CD14-positive monocyte (primary cell): Measurements from ENCODE around the gene PCOLCE2. TPM values are rescaled to one million over a fixed set of nuclear protein-coding genes. Genes with fewer than 3 reads are reported as not detected.

Experiments used
- DNase-seq, 3 donors: peaks; one replicate each; pipeline ENCODE4 v3.0.0-alpha.2; 2011 to 2022
- H2AFZ ChIP-seq: 2 replicates; pipeline ENCODE4 v1.6.0; 2012; ENCODE audit warnings: mild to moderate bottlenecking, low read depth, low read length, inconsistent platforms; ENCODE audit not compliant: insufficient read depth, poor library complexity, severe bottlenecking
- H3K27ac ChIP-seq, 2 donors: 1 replicate in 1 of 2; 2 replicates in 1 of 2; pipeline ENCODE4 v1.5.1; 2012 to 2013; ENCODE audit warnings: low read length in 2 of 2, control low read depth in 1 of 2, inconsistent platforms in 1 of 2, low read depth in 1 of 2, mild to moderate bottlenecking in 1 of 2
- H3K27me3 ChIP-seq, 2 donors: one replicate each; pipeline versions ENCODE4 v1.6.0 to v1.6.1; 2011 to 2013; ENCODE audit warnings: low read length in 2 of 2; ENCODE audit not compliant: control insufficient read depth in 2 of 2, insufficient read depth in 2 of 2
- H3K36me3 ChIP-seq, 2 donors: replicated peaks in 1 of 2; 1 replicate in 1 of 2; 2 replicates in 1 of 2; pipeline versions ENCODE4 v1.5.1 to v1.6.1; 2012 to 2013; ENCODE audit warnings: low read length in 2 of 2, control low read depth in 1 of 2, inconsistent platforms in 1 of 2, mild to moderate bottlenecking in 1 of 2; ENCODE audit not compliant: insufficient read depth in 2 of 2, control insufficient read depth in 1 of 2
- H3K4me1 ChIP-seq, 2 donors: 1 replicate in 1 of 2; 2 replicates in 1 of 2; pipeline versions ENCODE4 v1.5.1 to v1.6.1; 2012 to 2013; ENCODE audit warnings: low read length in 2 of 2, control low read depth in 1 of 2, inconsistent platforms in 1 of 2, mild to moderate bottlenecking in 1 of 2, moderate library complexity in 1 of 2; ENCODE audit not compliant: insufficient read depth in 2 of 2, control insufficient read depth in 1 of 2
- H3K4me2 ChIP-seq: replicated peaks from 2 replicates; pipeline ENCODE3; 2012; ENCODE audit warnings: low read length, moderate library complexity, mild to moderate bottlenecking; ENCODE audit not compliant: poor library complexity, severe bottlenecking; ENCODE audit errors: extremely low read depth
- H3K4me3 ChIP-seq, 3 experiments: fragments of 200-600 bp in 1 of 3; sonication (generic) in 1 of 3; replicated peaks in 1 of 3; 1 replicate in 2 of 3; 2 replicates in 1 of 3; pipeline ENCODE4 v1.5.1; 2011 to 2013; ENCODE audit warnings: low read length in 3 of 3, mild to moderate bottlenecking in 3 of 3, control low read depth in 2 of 3, low read depth in 2 of 3, inconsistent platforms in 1 of 3, moderate library complexity in 1 of 3
- H3K79me2 ChIP-seq: 2 replicates; pipeline ENCODE4 v1.6.0; 2012; ENCODE audit warnings: mild to moderate bottlenecking, control low read depth, inconsistent platforms, low read length, moderate library complexity; ENCODE audit not compliant: insufficient read depth
- H3K9ac ChIP-seq: 2 replicates; pipeline ENCODE4 v1.6.0; 2017; ENCODE audit warnings: low read length, mild to moderate bottlenecking; ENCODE audit not compliant: insufficient read depth, poor library complexity, severe bottlenecking
- H3K9me3 ChIP-seq, 2 donors: replicated peaks in 1 of 2; 1 replicate in 1 of 2; 2 replicates in 1 of 2; pipeline versions ENCODE4 v1.5.1 to v1.6.1; 2012 to 2013; ENCODE audit warnings: low read length in 2 of 2, control low read depth in 1 of 2; ENCODE audit not compliant: control insufficient read depth in 1 of 2, insufficient read depth in 1 of 2
- H4K20me1 ChIP-seq: 2 replicates; pipeline ENCODE4 v1.6.0; 2012; ENCODE audit warnings: mild to moderate bottlenecking, low read length, control low read depth, moderate library complexity; ENCODE audit not compliant: insufficient read depth
- H3K27ac Mint-ChIP-seq, 7 donors: one replicate each; pipeline ENCODE4 v1.8.0; 2020; ENCODE audit warnings: mild to moderate bottlenecking in 7 of 7, mixed read lengths in 7 of 7, moderate library complexity in 6 of 7, inconsistent platforms in 2 of 7
- H3K27me3 Mint-ChIP-seq, 3 donors: one replicate each; pipeline ENCODE4 v1.8.0; 2021 to 2022; ENCODE audit warnings: low read depth in 3 of 3, mild to moderate bottlenecking in 3 of 3, mixed read lengths in 3 of 3, moderate library complexity in 3 of 3, inconsistent platforms in 1 of 3
- H3K36me3 Mint-ChIP-seq, 2 donors: one replicate each; pipeline ENCODE4 v1.8.0; 2020; ENCODE audit warnings: mixed read lengths in 2 of 2, inconsistent platforms in 1 of 2, mild to moderate bottlenecking in 1 of 2
- H3K4me1 Mint-ChIP-seq: one replicate; pipeline ENCODE4 v1.8.0; 2020; ENCODE audit warnings: mild to moderate bottlenecking, mixed read lengths
- H3K4me3 Mint-ChIP-seq, 2 donors: one replicate each; pipeline ENCODE4 v1.8.0; 2020; ENCODE audit warnings: mild to moderate bottlenecking in 2 of 2, mixed read lengths in 2 of 2, moderate library complexity in 1 of 2
- H3K9me3 Mint-ChIP-seq, 7 donors: one replicate each; pipeline ENCODE4 v1.8.0; 2020 to 2022; ENCODE audit warnings: mixed read lengths in 7 of 7, mild to moderate bottlenecking in 6 of 7, moderate library complexity in 6 of 7, inconsistent platforms in 2 of 7
- CTCF ChIP-seq: fragments of 200-600 bp; IDR thresholded peaks from one replicate; pipeline ENCODE4 v1.8.0; 2022; ENCODE audit warnings: antibody characterized with exemption, mild to moderate bottlenecking
- WGBS: methylation state at CpG from one replicate; pipeline ENCODE4 v1.1.5; 2013; ENCODE audit warnings: missing lambda C conversion rate; ENCODE audit not compliant: insufficient coverage; 5-methylcytosine and 5-hydroxymethylcytosine counted together
- intact Hi-C, 2 donors: fragments of 100-400 bp; cut with micrococcal nuclease; formaldehyde crosslinking; loops; one replicate each; pipeline versions ENCODE4 v1.15.0 to v1.15.1; 2023
- polyA plus RNA-seq, 3 donors: library from polyadenylated mRNA; depleted of rRNA in 1 of 3; unstranded in 2 of 3; stranded (reverse) in 1 of 3; fragments of 300-500 nt in 2 of 3; fragments of >200 nt in 1 of 3; fragmentation: Illumina TruSeq in 2 of 3; gene quantifications; 1 replicate in 2 of 3; 2 replicates in 1 of 3; pipeline ENCODE4 v1.2.3, GENCODE V29; 2012 to 2021

The PCOLCE2 gene
- polyA plus RNA-seq, 3 donors: not detected

DNA sequence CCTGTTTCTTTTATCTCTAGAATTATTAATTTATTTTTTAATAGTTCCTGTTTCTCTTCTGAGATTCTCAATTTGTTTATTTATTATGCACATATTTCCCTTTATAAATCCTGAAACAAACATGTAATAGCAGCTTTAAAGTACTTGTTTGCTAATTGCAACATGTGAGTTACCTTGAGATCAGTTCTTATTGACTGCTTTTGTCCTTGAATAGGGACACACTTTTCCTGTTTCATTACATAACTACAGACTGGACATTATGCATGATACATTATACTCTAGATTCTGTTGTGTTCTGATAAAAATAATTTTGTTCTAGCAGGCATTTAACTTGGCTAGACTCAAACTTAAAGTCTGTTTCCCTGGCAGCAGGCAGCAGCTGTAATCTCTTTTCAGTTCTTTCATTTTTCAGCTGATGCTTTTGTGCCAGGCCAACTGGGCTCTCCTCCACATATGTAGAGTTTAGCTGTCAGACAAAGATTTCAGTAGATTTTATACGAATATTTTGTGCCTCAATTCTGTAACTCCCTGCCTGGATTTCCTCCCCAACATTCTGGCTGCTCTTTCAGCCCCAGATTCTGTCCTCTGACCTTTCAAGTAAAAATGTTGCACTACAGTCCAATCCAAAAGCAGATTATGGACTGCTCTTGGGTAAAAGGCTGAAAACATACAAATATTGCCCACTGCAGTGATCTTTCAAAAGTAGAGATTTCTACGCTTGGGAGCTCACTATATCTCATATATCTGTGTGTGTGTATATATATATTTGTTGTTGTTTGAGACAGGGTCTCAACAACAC, 41.9 kb downstream of the PCOLCE2 start:
- peaks cover 17 to 21% of the 10 kb centered on the region in 2 donors for H3K4me1 ChIP-seq
- WGBS: 80% methylated on average over 1 of the region's 2 CpGs
- H3K4me1 Mint-ChIP-seq: peaks cover 3% of the 10 kb centered on the region
- peaks cover 0 to 3% (median 0%) of the 10 kb centered on the region in 7 donors for H3K9me3 Mint-ChIP-seq
- DNase-seq: no peak
- no peaks in the 10 kb centered on the region for H3K79me2 ChIP-seq
- H3K4me2 ChIP-seq: no peak overlapping the region
- H4K20me1 ChIP-seq: no peaks in the 10 kb centered on the region
- no peak overlapping the region for H3K4me3 Mint-ChIP-seq
- no peaks in the 10 kb centered on the region for H3K36me3 ChIP-seq
- no peaks in the 10 kb centered on the region for H3K27me3 ChIP-seq
- H3K9ac ChIP-seq: no peak overlapping the region
- intact Hi-C loops: no loop called here
- H3K27ac Mint-ChIP-seq: no peak overlapping the region
- no peak overlapping the region for H3K4me3 ChIP-seq
- no peak overlapping the region for H3K27ac ChIP-seq
- no peaks in the 10 kb centered on the region for H3K36me3 Mint-ChIP-seq
- TF ChIP-seq CTCF: no peak
- H3K27me3 Mint-ChIP-seq: no peaks in the 10 kb centered on the region
- peaks cover 0 to 6% of the 10 kb centered on the region in 2 donors for H3K9me3 ChIP-seq
- H2AFZ ChIP-seq: no peak overlapping the region

DNA sequence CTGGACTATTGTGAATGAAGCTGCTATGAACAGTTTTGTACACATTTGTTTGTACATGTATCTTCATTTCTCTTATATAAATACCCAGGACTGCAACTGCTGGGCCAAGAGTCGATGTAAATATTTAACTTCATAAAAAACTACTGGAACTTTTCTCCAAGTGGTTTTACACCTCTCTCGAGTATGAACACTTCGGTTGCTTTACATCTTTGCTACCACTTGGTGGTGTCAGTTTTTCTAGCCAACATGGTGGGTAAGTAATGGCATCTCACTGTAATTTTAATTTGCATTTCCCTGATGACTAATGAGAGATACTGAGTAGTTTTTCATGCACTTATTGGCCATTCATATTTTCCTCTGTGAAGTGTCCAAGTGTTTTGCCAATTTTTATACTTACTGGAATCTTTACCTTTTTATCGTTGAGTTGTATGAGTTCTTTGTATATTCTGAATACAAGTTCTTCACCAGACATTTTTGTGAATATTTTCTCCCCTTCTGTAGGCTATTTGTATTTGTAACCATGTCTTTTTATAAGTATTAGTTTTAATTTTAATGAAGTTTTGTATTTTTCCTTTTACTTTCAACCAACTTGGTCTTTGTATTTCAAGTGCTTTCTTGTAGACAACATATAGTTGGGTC, 44.4 kb downstream of the PCOLCE2 start:
- intact Hi-C loops: no loop called here

More for the DNA sequence above, 44.4 kb downstream of the PCOLCE2 start:
- Histone ChIP-seq H3K36me3 (no peaks in the 10 kb centered on the region), H3K4me2 (no peak overlapping the region), H3K4me3 (no peak overlapping the region), H2AFZ (no peak overlapping the region), H3K79me2 (no peaks in the 10 kb centered on the region), H3K27ac (no peak overlapping the region), H3K4me1 (peaks cover 0 to 2% of the 10 kb centered on the region in 2 donors), H4K20me1 (no peaks in the 10 kb centered on the region), H3K9me3 (no peaks in the 10 kb centered on the region), H3K27me3 (no peaks in the 10 kb centered on the region), H3K9ac (no peak overlapping the region)
- H3K36me3 Mint-ChIP-seq: no peaks in the 10 kb centered on the region
- no peak overlapping the region for H3K27ac Mint-ChIP-seq
- peaks cover 6% of the 10 kb centered on the region for H3K4me1 Mint-ChIP-seq
- H3K4me3 Mint-ChIP-seq: no peak overlapping the region
- peak; percentile 41 for TF ChIP-seq CTCF
- DNase-seq: peak in 2 of 3 donors; percentile 17 to 19
- peaks cover 0 to 3% (median 0%) of the 10 kb centered on the region in 7 donors for H3K9me3 Mint-ChIP-seq
- H3K27me3 Mint-ChIP-seq: no peaks in the 10 kb centered on the region
- WGBS: no CpG with 5 or more reads among the region's 4 CpGs
